Stomach (tissue), 9 donors: ENCODE measurements around the gene FUT8. TPM values are rescaled to one million over a fixed set of nuclear protein-coding genes. Genes with fewer than 3 reads are reported as not detected.

ENCODE experiments used
- DNase-seq, 2 donors: peaks; one replicate each; pipeline versions ENCODE4 v3.0.0 to v3.0.0-alpha.2; 2013 to 2019
- H3K27ac ChIP-seq, 5 donors: fragments of 200-600 bp in 4 of 5; sonication (generic) in 4 of 5; one replicate each; pipeline ENCODE4 v1.5.1; 2013 to 2019; ENCODE audit warnings: mild to moderate bottlenecking in 1 of 5, moderate library complexity in 1 of 5
- H3K27me3 ChIP-seq, 3 donors: fragments of 200-600 bp; sonication (generic); one replicate each; pipeline ENCODE4 v1.5.1; 2017 to 2019; ENCODE audit warnings: mixed run types in 1 of 3
- H3K36me3 ChIP-seq, 4 donors: fragments of 200-600 bp; sonication (generic); 1 replicate in 3 of 4; 2 replicates in 1 of 4; pipeline ENCODE4 v1.5.1; 2016 to 2019
- H3K4me1 ChIP-seq, 4 donors: fragments of 200-600 bp; sonication (generic); one replicate each; pipeline ENCODE4 v1.5.1; 2016 to 2019
- H3K4me3 ChIP-seq, 4 donors: fragments of 200-600 bp; sonication (generic) in 3 of 4; one replicate each; pipeline ENCODE4 v1.5.1; 2016 to 2019; ENCODE audit warnings: mild to moderate bottlenecking in 1 of 4
- H3K9me3 ChIP-seq, 4 donors: fragments of 200-600 bp; sonication (generic); one replicate each; pipeline ENCODE4 v1.5.1; 2016 to 2019
- CTCF ChIP-seq, 7 experiments: fragments of 450-650 bp in 4 of 7; fragments of 200-600 bp in 3 of 7; sonication (generic) in 3 of 7; IDR thresholded peaks; one replicate each; pipeline ENCODE4 v1.5.1; 2016 to 2019; ENCODE audit warnings: antibody characterized with exemption in 7 of 7, control low read depth in 2 of 7, mild to moderate bottlenecking in 1 of 7
- EP300 ChIP-seq: sonication (generic); formaldehyde crosslinking; IDR thresholded peaks from one replicate; pipeline ENCODE4 v1.6.1; 2017; ENCODE audit warnings: antibody characterized with exemption
- POLR2A ChIP-seq, 4 donors: fragments of 450-650 bp; IDR thresholded peaks; one replicate each; pipeline ENCODE4 v1.6.1; 2016; ENCODE audit warnings: antibody characterized with exemption in 4 of 4, control low read depth in 2 of 4, mild to moderate bottlenecking in 1 of 4, moderate library complexity in 1 of 4
- POLR2AphosphoS5 ChIP-seq, 3 donors: sonication (generic); formaldehyde crosslinking; IDR thresholded peaks; one replicate each; pipeline ENCODE4 v1.6.1; 2016; ENCODE audit warnings: antibody characterized with exemption in 3 of 3
- WGBS, 5 donors: extraction: QIAGEN DNeasy Blood & Tissue Kit in 3 of 5; methylation state at CpG; one replicate each; pipeline versions ENCODE4 v1.1.5 to v1.1.7; 2013 to 2018; 5-methylcytosine and 5-hydroxymethylcytosine counted together
- intact Hi-C: fragments of 100-400 bp; cut with DNase I; formaldehyde crosslinking; loops from one replicate; pipeline ENCODE4 v1.15.1; 2023; ENCODE audit warnings: low total_unique reads
- polyA plus RNA-seq, 3 donors: library from polyadenylated mRNA; stranded (reverse); fragments of 200-250 nt; gene quantifications; one replicate each; pipeline ENCODE4 v1.2.3, GENCODE V29; 2013
- total RNA-seq, 5 donors: library from RNA; depleted of rRNA; stranded (reverse); fragments of >200 nt; gene quantifications; one replicate each; pipeline versions ENCODE4 v1.1.0 to v1.2.3, GENCODE V29; 2014 to 2016
- donor health status: healthy with polysubstance abuse.
- donor health status: Bipolar disorder and iron deficiency.
- donor health status: healthy.

Gene FUT8
- total and polyA plus RNA-seq, 8 donors = 17.4 to 175 (median 36.7) TPM

DNA sequence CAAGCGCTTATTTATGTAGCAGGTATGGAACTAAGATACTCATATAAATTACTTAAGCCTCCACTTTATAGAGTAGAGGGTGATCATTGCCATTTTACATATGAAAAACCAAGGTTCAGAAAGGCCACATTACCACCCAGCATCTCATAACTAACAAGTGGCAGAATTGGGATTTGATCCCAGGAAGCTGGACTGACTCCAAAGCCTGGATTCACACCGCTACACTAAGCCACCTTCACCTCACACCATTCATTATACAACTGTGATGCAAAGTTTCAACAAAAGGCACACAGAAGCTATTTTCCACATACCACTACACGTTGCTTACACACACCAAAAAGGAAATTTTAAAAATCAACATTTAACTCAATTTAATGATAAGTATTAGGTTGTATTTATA is 370.6 kb downstream of the FUT8 start:
- TF ChIP-seq CTCF (IDR thresholded peaks at IDR 0.05) = no peak
- no peak for TF ChIP-seq POLR2AphosphoS5 (IDR thresholded peaks at IDR 0.05)
- no peak for TF ChIP-seq POLR2A (IDR thresholded peaks at IDR 0.05)
- TF ChIP-seq EP300 = no peak
- Histone ChIP-seq H3K27me3 (no peaks in the 10 kb centered on the region), H3K4me3 (no peak overlapping the region), H3K4me1 (no peaks in the 10 kb centered on the region), H3K27ac (no peak overlapping the region), H3K9me3 (no peaks in the 10 kb centered on the region), H3K36me3 (no peaks in the 10 kb centered on the region)
- 69 to 85% (median 79%) methylated on average over 3 of the region's 3 CpGs for WGBS, 5 donors
- DNase-seq = no peak
- intact Hi-C loops = no loop called here

DNA sequence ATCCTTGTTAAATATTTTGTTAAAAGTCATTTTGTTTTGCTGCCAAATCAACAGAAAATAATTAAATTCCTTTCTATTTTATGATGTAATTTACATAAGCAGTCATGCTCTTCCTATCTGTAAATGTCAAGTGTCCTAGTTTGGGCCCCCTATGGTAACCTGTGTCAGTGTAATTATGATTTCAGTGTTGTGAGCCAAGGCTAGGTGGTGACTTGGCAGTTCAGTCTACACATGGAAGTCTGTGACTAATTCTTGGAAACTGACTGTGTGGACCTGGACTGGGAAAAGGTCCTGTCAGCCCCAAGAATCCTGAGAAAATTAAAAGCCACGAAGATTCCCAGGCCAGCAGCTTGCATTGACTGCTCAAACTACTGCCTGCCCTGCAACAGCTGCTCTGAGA is 371.0 kb downstream of the FUT8 start:
- intact Hi-C loops = no loop called here
- H3K4me3 ChIP-seq = no peak overlapping the region
- no peak for DNase-seq
- H3K4me1 ChIP-seq = no peaks in the 10 kb centered on the region
- no peak overlapping the region for H3K27ac ChIP-seq
- no peaks in the 10 kb centered on the region for H3K27me3 ChIP-seq
- H3K36me3 ChIP-seq = no peaks in the 10 kb centered on the region
- TF ChIP-seq EP300 (no peak), POLR2A (IDR thresholded peaks at IDR 0.05) (no peak), POLR2AphosphoS5 (IDR thresholded peaks at IDR 0.05) (no peak), CTCF (IDR thresholded peaks at IDR 0.05) (no peak)
- 53 to 67% (median 64%) methylated on average over 1 of the region's 1 CpG for WGBS, 5 donors
- H3K9me3 ChIP-seq = no peaks in the 10 kb centered on the region

GRCh38 chr14:65784574-65784973 is 372.0 kb downstream of the FUT8 start:
- WGBS, 5 donors = 77 to 87% (median 83%) methylated on average over 2 of the region's 2 CpGs
- no peak for DNase-seq
- Histone ChIP-seq H3K4me3 (no peak overlapping the region), H3K27ac (no peak overlapping the region), H3K9me3 (no peaks in the 10 kb centered on the region), H3K4me1 (no peaks in the 10 kb centered on the region), H3K36me3 (no peaks in the 10 kb centered on the region), H3K27me3 (no peaks in the 10 kb centered on the region)
- intact Hi-C loops = no loop called here
- TF ChIP-seq EP300 (no peak), POLR2A (IDR thresholded peaks at IDR 0.05) (no peak), CTCF (IDR thresholded peaks at IDR 0.05) (no peak), POLR2AphosphoS5 (IDR thresholded peaks at IDR 0.05) (no peak)

DNA sequence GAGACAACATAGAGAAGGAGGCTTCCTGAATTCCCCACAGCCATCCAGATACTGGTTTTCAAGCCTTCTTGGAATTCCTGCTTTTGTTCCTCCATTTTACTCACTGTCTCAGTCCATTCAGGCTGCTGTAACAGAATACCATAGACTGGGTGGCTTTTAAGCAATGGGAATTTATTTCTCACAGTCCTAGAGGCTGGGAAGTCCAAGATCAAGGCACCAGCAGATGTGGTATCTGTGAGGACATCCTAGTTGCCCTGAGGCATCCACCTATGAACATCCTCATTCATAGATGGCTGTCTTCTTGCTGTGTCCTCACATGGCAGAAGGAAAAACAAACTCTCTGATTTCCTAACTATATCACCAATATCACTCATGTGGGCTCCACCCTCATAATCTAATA is 374.9 kb downstream of the FUT8 start:
- H3K4me3 ChIP-seq = no peak overlapping the region
- H3K36me3 ChIP-seq = no peaks in the 10 kb centered on the region
- TF ChIP-seq POLR2A (IDR thresholded peaks at IDR 0.05) (no peak), CTCF (IDR thresholded peaks at IDR 0.05) (no peak), POLR2AphosphoS5 (IDR thresholded peaks at IDR 0.05) (no peak), EP300 (no peak)
- DNase-seq = no peak
- H3K27ac ChIP-seq = no peak overlapping the region
- H3K9me3 ChIP-seq = no peaks in the 10 kb centered on the region
- intact Hi-C loops = no loop called here
- H3K27me3 ChIP-seq = peaks cover 0 to 3% (median 0%) of the 10 kb centered on the region in 3 donors
- no peaks in the 10 kb centered on the region for H3K4me1 ChIP-seq
